NCI-H774 (cell line): ENCODE results near the gene DCBLD1.

Experiments
- DNase-seq: peaks from one replicate; lab custom pipeline; 2025; lab: John Stamatoyannopoulos, UW

The DCBLD1 gene

DNA sequence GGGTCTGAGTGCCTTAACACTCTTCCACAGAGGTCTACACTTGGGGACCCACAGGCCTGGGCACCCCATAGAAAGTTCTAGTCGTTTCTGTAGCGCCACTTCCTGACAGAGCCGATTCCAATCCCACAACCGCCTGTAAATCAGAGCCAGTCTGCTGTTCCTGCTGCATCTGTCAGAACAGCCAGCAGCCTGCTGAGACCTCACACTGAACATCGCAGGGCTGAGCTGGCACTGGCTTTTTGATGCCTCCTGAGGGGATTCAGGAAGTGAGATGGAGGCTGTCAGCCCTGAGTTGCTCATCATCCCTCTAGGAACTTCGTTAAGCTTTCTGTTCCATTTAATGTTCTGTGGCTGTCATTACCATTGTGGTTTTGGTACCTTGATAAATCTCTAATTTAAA, 48.9 kb downstream of the DCBLD1 start:
- DNase-seq, result no peak

DNA sequence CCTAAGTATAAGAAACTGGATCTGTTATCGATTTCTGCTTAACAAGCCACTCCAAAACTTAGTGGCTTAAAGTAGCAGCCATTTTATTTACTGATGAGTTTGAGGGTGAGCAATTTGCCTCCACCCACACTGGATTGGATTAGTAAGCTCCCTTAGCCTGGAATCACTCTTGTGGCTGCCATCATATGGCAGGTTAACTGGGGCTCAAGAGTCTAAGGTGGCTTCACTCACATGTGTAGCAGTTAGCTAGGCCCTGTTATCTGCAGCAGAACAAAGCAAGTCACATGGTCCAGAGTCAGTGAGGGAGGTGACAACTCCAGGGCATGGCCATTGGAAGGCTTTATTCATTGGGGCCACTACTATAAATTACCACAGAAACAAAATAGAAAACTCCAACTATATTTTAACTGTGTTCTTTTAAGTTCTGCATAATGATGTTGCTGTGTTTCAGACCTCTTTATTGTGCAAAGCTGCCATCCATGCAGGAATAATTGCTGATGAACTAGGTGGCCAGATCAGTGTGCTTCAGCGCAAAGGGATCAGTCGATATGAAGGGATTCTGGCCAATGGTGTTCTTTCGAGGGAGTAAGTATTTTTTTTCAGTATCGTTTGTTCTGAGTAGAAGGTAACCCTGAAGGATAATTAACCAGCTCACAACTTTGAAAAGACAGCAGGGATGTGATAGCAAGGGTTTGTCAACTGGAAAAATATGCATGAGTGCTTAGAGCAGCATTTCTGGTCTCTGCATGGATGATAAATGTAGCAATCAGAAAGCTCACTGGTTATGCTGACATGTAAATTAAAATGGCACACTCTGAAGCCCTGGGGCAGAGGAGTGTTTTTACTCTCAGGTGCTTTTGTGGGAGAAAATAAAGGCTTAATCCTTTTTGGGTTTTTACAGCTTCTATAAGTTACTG, 49.6 kb downstream of the DCBLD1 start:
- no peak for DNase-seq

DNA sequence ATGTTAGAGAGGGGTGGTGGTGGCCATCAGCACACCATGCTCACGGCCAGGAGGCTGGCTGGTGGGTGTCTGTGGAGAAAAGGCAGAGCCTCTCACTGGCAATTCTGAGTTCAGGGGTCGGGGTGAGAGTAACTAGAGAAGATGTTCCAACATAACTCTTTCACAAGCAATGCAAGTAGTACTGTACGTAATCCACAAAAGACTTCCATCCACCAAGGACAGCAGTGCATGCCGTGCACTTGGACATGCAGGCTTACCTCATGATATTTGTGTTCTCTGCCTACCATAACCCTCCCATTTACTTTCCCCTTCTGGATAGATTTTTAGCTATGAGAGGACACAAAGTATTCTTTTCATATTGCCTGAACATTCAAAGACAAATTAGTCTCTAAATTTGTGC, 51.3 kb downstream of the DCBLD1 start:
- no peak for DNase-seq

DNA sequence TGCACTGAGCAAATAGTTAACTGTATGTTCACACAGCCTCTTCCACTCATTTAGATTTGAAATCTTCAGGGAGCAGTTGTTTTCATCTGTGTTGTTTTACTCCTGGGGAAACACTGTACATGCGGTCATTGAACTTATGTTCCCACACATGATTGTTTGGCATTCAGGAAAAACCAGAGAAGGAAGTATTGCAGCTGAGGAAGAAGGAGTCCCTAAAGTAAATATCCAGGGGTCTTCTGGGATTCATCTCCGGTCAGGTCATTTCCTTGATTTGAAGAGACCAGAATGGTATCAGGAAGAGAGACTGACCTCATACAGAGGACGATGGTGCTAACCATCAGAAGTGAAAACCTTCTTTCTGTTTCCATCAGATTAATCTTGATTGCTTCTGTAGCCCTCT, 52.5 kb downstream of the DCBLD1 start:
- no peak for DNase-seq

DNA sequence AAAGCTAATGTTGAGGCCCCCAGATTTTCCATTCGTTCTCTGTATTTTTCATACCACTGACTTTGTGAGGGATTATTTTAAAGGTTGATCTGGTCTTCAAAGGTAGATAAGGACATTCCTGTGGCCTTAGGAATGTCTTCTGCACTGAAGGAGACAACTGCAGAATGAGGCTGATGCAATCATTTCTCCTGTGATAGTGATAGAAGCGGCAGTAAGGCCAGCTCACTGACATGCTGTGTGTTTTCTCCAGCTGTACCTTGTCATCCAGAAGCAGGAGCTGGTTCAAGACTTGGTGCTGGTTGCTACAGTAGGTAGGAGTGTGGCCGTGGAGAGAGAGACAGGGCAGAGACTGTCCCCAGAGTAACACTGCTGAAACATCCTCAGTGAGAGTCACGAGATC, 53.8 kb downstream of the DCBLD1 start:
- DNase-seq, result no peak

DNA sequence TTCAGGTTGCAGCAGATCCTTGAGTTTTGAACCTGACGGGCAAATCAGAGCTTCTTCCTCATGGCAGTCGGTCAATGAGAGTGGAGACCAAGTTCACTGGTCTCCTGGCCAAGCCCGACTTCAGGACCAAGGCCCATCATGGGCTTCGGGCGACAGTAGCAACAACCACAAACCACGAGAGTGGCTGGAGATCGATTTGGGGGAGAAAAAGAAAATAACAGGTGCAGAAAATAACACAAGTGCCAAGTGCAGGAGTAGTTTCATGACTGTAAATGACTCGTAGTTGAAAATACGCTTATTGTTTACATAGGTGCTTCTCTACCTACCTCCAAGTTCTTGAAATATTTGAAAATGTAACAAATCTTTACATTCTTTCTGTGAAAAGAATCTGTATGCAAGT, 56.1 kb downstream of the DCBLD1 start:
- no peak for DNase-seq

DNA sequence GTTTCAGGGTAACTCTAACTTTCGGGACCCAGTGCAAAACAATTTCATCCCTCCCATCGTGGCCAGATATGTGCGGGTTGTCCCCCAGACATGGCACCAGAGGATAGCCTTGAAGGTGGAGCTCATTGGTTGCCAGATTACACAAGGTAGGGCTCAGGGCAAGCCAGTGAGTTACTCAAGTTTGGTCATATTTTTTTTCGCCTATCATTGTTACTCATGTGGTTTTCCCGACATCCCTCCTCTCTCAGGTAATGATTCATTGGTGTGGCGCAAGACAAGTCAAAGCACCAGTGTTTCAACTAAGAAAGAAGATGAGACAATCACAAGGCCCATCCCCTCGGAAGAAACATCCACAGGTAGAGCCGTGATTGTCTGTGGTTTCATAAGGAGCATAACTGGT, 58.2 kb downstream of the DCBLD1 start:
- no peak for DNase-seq

DNA sequence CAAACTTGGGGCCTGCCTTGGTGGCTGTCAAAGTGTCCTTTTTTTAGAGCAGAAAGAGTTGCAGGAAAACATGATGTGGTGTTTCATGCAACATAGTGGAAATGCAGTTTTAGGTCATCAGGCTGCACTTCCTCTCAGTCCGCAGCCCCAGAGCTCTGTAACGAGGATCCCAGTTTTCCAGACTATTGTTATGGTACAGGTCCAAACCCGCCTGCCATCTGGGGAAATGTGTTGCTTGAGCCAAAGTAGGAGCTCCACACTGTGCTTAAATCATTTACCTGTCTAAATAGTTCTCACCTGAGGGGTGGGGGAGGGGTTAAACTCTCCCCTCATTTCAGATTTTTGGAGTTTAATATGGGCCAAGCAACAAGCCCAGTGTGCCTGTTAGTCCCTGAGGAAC, 60.0 kb downstream of the DCBLD1 start:
- DNase-seq, result no peak

DNA sequence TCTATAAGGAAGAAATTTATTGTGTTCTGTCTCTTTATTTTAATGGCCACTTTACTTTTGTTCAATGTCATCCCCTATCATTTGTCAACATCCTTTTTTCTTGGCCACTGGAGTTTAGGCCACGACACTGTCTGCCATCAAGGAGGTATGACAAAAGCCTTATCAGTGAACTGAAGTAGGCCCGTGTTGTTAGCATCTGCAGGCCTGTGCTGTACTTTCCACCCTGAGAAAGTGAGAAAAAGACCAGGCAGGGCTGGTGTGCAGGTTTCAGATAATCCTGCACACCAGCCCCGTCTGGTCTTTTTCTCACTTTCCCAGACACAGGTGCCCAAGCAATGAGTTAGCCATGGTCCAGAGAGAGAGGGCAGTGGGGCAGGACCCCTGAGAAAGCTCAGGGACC, 62.2 kb downstream of the DCBLD1 start:
- DNase-seq, result no peak

DNA sequence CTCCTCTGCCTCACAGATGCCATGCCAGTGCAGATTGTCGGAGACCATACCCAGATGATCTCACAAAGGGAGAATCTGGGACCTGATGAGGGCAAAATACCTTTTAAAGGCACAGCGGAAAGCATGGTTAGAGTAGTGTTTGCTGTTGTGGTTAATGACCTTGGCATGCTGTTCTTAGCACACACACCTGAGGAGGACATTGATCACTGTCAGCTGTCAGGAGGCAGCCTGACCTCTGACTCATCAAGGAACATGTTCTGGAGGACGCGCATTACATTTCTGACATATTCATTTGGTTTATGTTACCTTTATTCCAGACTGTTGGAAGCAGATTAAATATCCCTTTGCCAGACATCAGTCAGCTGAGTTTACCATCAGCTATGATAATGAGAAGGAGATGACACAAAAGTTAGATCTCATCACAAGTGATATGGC, 62.7 kb downstream of the DCBLD1 start:
- no peak for DNase-seq

DNA sequence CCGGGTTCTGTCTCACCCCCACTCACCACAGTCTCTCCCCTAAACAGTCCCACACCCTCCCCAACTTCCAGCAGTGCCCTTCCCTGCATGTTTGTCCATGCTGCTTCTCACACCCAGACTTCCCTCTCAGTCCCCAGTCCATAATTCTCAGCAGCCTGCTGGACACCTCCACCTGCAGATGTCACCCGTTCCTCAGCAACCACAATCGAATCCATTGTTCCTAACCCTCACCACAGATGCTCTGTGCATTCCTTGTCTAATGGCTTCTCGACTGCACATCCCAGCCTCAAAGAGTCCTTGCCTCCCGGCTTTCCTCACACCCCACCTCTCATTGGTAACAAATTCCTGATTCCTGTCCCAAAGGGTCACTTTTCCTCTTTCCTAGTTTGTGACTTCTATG, 64.2 kb downstream of the DCBLD1 start:
- no peak for DNase-seq

DNA sequence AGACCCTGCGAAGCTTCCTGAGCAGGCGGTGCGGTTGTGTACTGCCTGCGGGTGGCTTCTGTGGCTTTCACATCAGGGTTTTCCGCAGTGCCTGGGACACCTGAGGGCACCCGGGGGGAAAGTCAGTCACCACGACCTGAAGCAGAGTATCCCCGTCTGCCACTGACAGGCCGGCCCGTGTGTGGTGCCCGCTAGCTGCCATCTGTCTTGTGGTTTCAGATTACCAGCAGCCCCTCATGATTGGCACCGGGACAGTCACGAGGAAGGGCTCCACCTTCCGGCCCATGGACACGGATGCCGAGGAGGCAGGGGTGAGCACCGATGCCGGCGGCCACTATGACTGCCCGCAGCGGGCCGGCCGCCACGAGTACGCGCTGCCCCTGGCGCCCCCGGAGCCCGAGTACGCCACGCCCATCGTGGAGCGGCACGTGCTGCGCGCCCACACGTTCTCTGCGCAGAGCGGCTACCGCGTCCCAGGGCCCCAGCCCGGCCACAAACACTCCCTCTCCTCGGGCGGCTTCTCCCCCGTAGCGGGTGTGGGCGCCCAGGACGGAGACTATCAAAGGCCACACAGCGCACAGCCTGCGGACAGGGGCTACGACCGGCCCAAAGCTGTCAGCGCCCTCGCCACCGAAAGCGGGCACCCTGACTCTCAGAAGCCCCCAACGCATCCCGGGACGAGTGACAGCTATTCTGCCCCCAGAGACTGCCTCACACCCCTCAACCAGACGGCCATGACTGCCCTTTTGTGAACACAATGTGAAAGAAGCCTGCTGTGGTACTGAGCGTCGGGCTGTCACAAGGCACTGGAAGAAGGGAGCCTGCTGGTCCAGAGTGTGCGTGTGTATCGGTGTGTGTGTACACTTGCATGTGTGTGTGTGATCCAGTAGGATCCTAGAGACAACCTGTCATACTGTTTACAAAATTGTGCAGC, 65.5 kb downstream of the DCBLD1 start:
- no peak for DNase-seq

DNA sequence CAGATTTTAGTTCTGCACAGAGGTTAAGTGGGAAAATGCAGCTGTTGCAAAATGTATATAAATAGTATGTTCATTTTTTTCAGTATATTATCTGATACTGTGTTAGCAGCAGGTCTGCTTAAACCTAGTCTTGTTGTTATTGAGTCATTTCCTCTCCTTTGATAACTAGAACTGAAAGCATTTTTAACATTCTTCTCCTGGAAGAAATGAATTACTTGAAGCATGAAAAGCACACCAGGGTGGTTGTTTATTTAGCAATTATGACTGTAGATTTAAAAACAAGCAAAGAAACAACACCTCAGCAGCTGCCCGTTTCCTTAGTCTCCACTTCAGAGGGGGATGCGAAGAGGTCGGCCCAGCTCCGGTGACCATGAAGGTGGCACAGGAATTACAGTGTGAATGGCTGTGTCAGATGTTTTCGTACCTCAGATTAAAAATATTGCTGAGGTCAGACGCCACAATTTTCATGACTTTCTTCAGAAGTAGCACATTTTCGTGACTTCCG, 66.4 kb downstream of the DCBLD1 start:
- DNase-seq, result no peak

DNA sequence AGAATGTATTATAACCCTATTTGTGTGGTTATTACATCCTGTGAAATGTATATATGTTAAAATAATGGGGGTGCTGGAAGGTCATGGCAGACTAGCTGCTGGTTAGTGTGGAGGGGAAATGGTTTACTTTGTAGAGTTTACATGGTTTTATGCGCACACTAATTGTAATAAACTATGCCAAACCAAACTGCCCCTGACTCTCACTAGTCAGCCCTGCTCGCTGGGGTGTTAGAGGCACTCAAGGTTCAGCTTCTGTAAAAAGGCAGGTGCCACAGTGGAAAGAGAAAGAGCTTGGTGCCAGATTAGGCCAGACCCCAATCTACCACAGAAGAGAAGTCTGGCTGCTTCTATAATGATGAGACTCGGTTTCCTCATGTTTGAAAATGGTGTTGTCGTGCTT, 67.1 kb downstream of the DCBLD1 start:
- DNase-seq, result no peak

DNA sequence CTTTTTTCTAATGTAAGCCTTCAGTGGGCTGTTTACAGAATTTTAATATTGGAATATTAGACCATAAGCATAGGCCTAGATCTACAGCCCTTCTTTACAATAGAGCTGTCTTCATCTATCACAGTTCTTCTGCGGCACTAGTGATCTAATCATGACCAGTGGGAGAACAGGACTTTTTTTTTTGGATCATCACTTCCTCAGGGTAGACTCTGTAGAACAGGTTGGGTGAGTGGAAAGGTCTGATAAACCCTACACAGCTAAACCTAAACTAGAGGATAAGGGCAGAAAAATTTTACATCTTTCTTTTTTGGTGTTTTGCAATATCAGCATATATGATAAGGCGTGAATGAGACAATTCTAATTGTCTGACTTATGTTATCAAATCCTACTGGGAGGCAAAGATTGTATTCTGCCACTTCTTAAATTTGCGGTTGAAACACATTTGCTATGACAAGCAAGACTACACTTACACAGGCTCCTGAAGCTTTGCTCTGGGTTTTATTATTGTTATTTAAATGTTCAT, 67.7 kb downstream of the DCBLD1 start:
- no peak for DNase-seq

DNA sequence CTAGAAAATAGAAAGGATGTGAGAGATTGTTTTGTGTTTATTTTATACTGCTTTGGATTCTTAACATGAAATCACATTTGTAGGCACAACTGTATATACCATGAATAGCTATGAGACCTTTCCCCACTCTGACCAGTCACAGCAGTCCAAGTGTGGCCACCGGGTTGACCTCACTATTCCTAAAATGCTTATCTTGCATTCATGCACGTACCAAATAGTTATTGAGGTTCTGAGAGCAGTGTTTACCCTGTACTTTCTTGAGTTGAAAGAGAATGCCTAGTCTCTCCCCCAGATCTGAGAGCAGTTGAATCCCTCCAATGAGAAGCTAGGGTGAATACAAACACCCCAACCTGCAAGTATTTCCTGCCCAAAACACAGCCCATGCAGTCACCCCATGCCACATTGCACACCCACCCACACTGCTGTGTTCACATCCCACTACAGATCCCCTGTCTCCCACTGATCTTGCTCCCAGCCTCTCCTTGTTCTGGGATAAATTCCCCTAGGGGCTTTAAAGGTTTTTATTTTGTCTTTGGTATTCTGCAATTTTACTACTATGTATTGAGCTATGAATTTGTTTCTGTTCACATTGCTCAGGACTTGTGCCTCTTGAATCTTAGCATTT, 68.3 kb downstream of the DCBLD1 start:
- no peak for DNase-seq

DNA sequence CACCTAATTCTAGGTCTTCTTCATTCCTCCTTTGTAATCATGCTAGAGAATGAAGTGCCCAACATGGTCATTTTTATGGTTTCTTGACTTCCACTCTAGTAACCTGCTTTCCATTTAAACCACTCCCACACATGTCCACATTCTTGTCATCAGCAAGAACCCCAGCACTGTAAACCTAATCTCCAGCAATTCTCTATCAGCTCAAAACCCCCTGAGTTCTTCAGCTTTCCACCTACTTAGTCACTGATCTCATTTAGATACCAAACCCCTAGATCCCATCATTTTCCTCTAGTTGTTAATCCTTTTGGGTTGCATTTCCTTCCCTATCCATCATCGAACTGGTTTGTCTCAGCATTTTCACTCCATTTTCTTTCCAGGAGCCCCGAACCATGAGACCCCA, 70.1 kb downstream of the DCBLD1 start:
- no peak for DNase-seq

DNA sequence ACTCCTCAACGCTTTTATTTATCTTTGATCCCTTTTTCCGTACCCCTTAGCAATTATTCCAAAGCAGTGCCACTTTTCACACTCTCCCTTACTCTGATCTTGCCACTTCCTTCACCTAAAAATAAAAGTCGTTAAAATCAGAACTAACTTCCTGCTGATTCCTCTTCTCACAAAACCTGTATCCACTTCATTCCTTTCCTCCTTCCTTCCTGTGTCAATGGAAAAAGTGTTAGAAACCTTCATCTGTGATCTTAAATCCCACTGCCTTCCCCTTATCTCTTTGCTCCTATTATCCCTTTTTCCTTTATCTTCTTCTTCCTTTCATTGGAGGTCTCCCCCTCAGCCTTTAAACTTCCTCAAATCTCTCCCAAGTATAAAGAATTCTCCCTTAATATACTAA, 70.7 kb downstream of the DCBLD1 start:
- no peak for DNase-seq

DNA sequence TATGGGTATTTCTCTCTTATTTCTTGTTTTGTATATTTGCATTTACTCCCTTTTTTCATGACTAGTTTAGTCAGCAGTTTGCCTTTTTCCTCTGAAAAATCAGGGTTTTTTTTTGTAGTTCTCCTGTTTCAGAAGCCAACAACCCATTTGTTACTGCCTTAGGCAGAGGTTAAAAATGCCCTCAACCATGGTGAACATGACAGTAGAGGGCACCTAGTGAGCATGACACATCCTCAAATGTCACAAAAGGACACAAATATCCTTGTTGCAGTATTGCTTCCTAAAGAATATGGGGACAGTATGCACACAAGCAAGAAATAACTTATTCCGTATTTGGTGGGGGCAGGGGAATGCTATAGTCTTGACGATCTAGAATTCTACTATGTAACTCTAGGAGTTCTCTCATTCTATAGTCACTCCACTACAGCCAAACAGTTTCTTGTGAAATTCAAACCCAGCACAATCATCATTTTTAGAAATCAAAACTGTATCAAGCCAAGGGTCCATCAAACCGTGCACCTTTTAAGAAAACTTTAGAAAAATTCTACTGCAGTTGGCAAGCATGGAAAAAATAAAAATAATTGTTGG, 72.9 kb downstream of the DCBLD1 start:
- no peak for DNase-seq

DNA sequence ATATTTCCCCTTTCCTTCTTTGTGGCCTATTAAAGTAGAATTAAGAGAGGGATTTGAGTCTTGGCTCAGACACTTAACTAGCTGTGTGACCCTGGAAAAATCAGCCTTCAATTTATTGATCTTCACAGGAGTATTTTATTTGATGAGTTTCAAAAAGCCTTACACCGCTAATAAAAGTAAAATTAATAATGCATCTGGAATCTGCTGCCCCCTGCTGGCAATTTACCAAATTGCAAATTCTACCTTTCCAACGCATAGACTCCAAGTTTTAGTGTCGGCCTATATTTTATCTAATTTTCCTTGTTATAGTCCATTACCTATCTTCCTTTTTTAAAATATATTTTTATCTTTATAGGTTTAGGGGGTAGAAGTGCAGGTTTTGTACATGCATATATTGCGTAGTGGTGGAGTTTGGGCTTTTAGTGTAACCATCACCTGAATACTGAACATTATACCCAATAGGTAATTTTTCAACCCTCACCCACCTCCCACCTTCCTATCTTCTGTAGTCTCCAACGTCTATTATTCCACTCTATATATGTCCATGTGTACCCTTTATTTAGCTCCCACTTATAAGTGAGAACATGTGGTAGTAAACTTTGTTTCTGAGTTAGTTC, 73.5 kb downstream of the DCBLD1 start:
- peak; percentile 36 for DNase-seq

DNA sequence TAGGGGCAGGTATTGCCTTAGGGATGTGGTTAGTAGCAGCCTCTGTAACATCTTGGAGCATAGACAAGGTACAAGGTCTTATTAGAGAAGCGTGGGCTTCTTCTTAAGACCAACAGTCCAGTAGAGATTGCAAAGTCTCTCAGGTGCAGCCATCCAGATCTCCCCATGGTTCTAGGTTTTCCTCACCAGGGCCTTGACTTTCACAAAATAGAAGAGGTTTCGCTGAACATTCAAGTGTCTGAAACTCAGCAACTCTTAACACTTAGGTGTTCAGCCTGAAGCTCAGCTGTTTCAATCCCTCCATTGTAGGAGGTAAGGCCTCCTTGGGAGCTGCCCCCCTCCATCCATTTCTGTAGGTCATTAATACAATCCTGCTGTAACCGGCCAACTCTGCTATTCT, 75.5 kb downstream of the DCBLD1 start:
- DNase-seq, result no peak
